Mucosa of rectum (tissue), 2 donors: ENCODE data around the gene STARD8.

Experiments
- H3K27ac ChIP-seq, 2 donors: one replicate each; pipeline ENCODE4 v1.7.0; 2013; ENCODE audit warnings: inconsistent platforms in 2 of 2, low read depth in 2 of 2, low read length in 2 of 2
- H3K27me3 ChIP-seq, 2 donors: one replicate each; pipeline ENCODE4 v1.7.0; 2013; ENCODE audit warnings: low read length in 2 of 2; ENCODE audit not compliant: control insufficient read depth in 2 of 2, insufficient read depth in 2 of 2
- H3K36me3 ChIP-seq, 2 donors: one replicate each; pipeline ENCODE4 v1.7.0; 2013; ENCODE audit warnings: low read length in 2 of 2; ENCODE audit not compliant: control insufficient read depth in 2 of 2, insufficient read depth in 2 of 2
- H3K4me1 ChIP-seq, 2 donors: one replicate each; pipeline ENCODE4 v1.7.0; 2013; ENCODE audit warnings: low read length in 2 of 2, mild to moderate bottlenecking in 1 of 2; ENCODE audit not compliant: control insufficient read depth in 2 of 2, insufficient read depth in 2 of 2
- H3K4me3 ChIP-seq, 2 donors: one replicate each; pipeline ENCODE4 v1.7.0; 2013; ENCODE audit warnings: low read length in 2 of 2
- H3K9ac ChIP-seq, 2 donors: one replicate each; pipeline ENCODE4 v1.7.0; 2013; ENCODE audit warnings: low read length in 2 of 2, low read depth in 1 of 2, mild to moderate bottlenecking in 1 of 2
- H3K9me3 ChIP-seq, 2 donors: one replicate each; pipeline ENCODE4 v1.7.0; 2013; ENCODE audit warnings: low read length in 2 of 2; ENCODE audit not compliant: control insufficient read depth in 2 of 2
- donor health status: healthy.
- donor health status: Normal muscosa, but diverticular disease.

STARD8 gene

GRCh38 chrX:68672581-68673318 lies 25.3 kb downstream of the STARD8 start:
- H3K9me3 ChIP-seq: no peaks in the 10 kb centered on the region
- no peak overlapping the region for H3K27ac ChIP-seq

GRCh38 chrX:68675571-68675970 lies 28.1 kb downstream of the STARD8 start:
- Histone ChIP-seq H3K27ac (no peak overlapping the region), H3K9ac (no peak overlapping the region), H3K4me3 (no peak overlapping the region), H3K9me3 (no peaks in the 10 kb centered on the region), H3K36me3 (no peaks in the 10 kb centered on the region), H3K27me3 (peaks cover 3% of the 10 kb centered on the region in 2 donors), H3K4me1 (no peaks in the 10 kb centered on the region)

More at GRCh38 chrX:68672581-68673318, 25.3 kb downstream of the STARD8 start:
- Histone ChIP-seq H3K9ac (no peak overlapping the region), H3K4me3 (no peak overlapping the region), H3K4me1 (no peaks in the 10 kb centered on the region), H3K36me3 (no peaks in the 10 kb centered on the region), H3K27me3 (peaks cover 3 to 5% of the 10 kb centered on the region in 2 donors)

- no peaks in the 10 kb centered on the region for H3K4me1 ChIP-seq
- H3K27ac ChIP-seq: no peak overlapping the region
- no peaks in the 10 kb centered on the region for H3K9me3 ChIP-seq
- no peak overlapping the region for H3K9ac ChIP-seq
- H3K36me3 ChIP-seq: no peaks in the 10 kb centered on the region
- no peak overlapping the region for H3K4me3 ChIP-seq
- peaks cover 3% of the 10 kb centered on the region in 2 donors for H3K27me3 ChIP-seq
Observed at GRCh38 chrX:68676335-68676734, 28.9 kb downstream of the STARD8 start.

GRCh38 chrX:68677998-68678397 lies 30.5 kb downstream of the STARD8 start:
- no peaks in the 10 kb centered on the region for H3K36me3 ChIP-seq
- H3K9me3 ChIP-seq: no peaks in the 10 kb centered on the region
- peaks cover 0 to 3% of the 10 kb centered on the region in 2 donors for H3K27me3 ChIP-seq
- no peak overlapping the region for H3K27ac ChIP-seq
- no peak overlapping the region for H3K4me3 ChIP-seq
- H3K9ac ChIP-seq: no peak overlapping the region
- H3K4me1 ChIP-seq: no peaks in the 10 kb centered on the region

- H3K4me3 ChIP-seq: no peak overlapping the region
- H3K4me1 ChIP-seq: no peaks in the 10 kb centered on the region
- no peaks in the 10 kb centered on the region for H3K9me3 ChIP-seq
- no peak overlapping the region for H3K9ac ChIP-seq
- no peaks in the 10 kb centered on the region for H3K36me3 ChIP-seq
- no peak overlapping the region for H3K27ac ChIP-seq
- H3K27me3 ChIP-seq: peaks cover 0 to 3% of the 10 kb centered on the region in 2 donors
Observed at GRCh38 chrX:68681443-68681941, 34.0 kb downstream of the STARD8 start.

- Histone ChIP-seq H3K4me1 (no peaks in the 10 kb centered on the region), H3K27me3 (peaks cover 0 to 3% of the 10 kb centered on the region in 2 donors)
Observed at GRCh38 chrX:68682790-68683189, 35.3 kb downstream of the STARD8 start.

GRCh38 chrX:68683580-68683979 lies 36.1 kb downstream of the STARD8 start:
- Histone ChIP-seq H3K36me3 (no peaks in the 10 kb centered on the region), H3K4me1 (no peaks in the 10 kb centered on the region), H3K27ac (no peak overlapping the region), H3K9me3 (no peaks in the 10 kb centered on the region), H3K9ac (no peak overlapping the region), H3K4me3 (no peak overlapping the region), H3K27me3 (peaks cover 0 to 3% of the 10 kb centered on the region in 2 donors)

More at GRCh38 chrX:68682790-68683189, 35.3 kb downstream of the STARD8 start:
- Histone ChIP-seq H3K9ac (no peak overlapping the region), H3K27ac (no peak overlapping the region), H3K36me3 (no peaks in the 10 kb centered on the region), H3K9me3 (no peaks in the 10 kb centered on the region), H3K4me3 (no peak overlapping the region)

GRCh38 chrX:68684291-68684918 lies 36.9 kb downstream of the STARD8 start:
- peak overlapping the region in 1 of 2 donors; percentile 4 for H3K27ac ChIP-seq
- no peaks in the 10 kb centered on the region for H3K4me1 ChIP-seq

GRCh38 chrX:68684919-68685304 lies 37.4 kb downstream of the STARD8 start:
- H3K9ac ChIP-seq: no peak overlapping the region
- H3K27me3 ChIP-seq: peaks cover 0 to 3% of the 10 kb centered on the region in 2 donors
- H3K9me3 ChIP-seq: no peaks in the 10 kb centered on the region
- H3K4me3 ChIP-seq: no peak overlapping the region
- peak overlapping the region in 1 of 2 donors; percentile 4 for H3K27ac ChIP-seq
- H3K36me3 ChIP-seq: no peaks in the 10 kb centered on the region
- H3K4me1 ChIP-seq: no peaks in the 10 kb centered on the region

More at GRCh38 chrX:68684291-68684918, 36.9 kb downstream of the STARD8 start:
- peaks cover 0 to 3% of the 10 kb centered on the region in 2 donors for H3K27me3 ChIP-seq
- H3K4me3 ChIP-seq: no peak overlapping the region
- no peaks in the 10 kb centered on the region for H3K36me3 ChIP-seq
- no peaks in the 10 kb centered on the region for H3K9me3 ChIP-seq
- no peak overlapping the region for H3K9ac ChIP-seq

- H3K4me3 ChIP-seq: no peak overlapping the region
- H3K27ac ChIP-seq: no peak overlapping the region
- peaks cover 0 to 4% of the 10 kb centered on the region in 2 donors for H3K27me3 ChIP-seq
- no peaks in the 10 kb centered on the region for H3K36me3 ChIP-seq
- H3K9ac ChIP-seq: no peak overlapping the region
- no peaks in the 10 kb centered on the region for H3K4me1 ChIP-seq
- no peaks in the 10 kb centered on the region for H3K9me3 ChIP-seq
Observed at GRCh38 chrX:68685685-68686084, 38.2 kb downstream of the STARD8 start.
